ENCODE results near the gene RNASE7.
A peak's percentile ranks its signal among the peaks of the same experiment; 100 is the strongest.

Gene RNASE7

GRCh38 chr14:21078726-21079125 lies 36.6 kb downstream of the RNASE7 start:
- TF ChIP-seq CTCF (IDR thresholded peaks at IDR 0.05; ENCODE audit: control insufficient read depth, extremely low read depth, insufficient read depth), result no peak
- DNase-seq (ENCODE audit: low read depth), result no peak
- H3K4me3 ChIP-seq (ENCODE audit: low read depth, low read length), result no peak overlapping the region

- no peak for TF ChIP-seq CTCF (IDR thresholded peaks at IDR 0.05; ENCODE audit: control insufficient read depth, extremely low read depth, insufficient read depth)
- no peak for DNase-seq (ENCODE audit: low read depth)
- no peak overlapping the region for H3K4me3 ChIP-seq (ENCODE audit: low read depth, low read length)
These were observed 39.5 kb downstream of the RNASE7 start for GRCh38 chr14:21081521-21082142.

- TF ChIP-seq CTCF (IDR thresholded peaks at IDR 0.05; ENCODE audit: control insufficient read depth, extremely low read depth, insufficient read depth), result no peak
- DNase-seq (ENCODE audit: low read depth), result no peak
These were observed 41.6 kb downstream of the RNASE7 start for GRCh38 chr14:21083565-21084325.

GRCh38 chr14:21084396-21084795 lies 42.2 kb downstream of the RNASE7 start:
- DNase-seq (ENCODE audit: low read depth), result no peak
- no peak for TF ChIP-seq CTCF (IDR thresholded peaks at IDR 0.05; ENCODE audit: control insufficient read depth, extremely low read depth, insufficient read depth)
- no peak overlapping the region for H3K4me3 ChIP-seq (ENCODE audit: low read depth, low read length)

More at GRCh38 chr14:21083565-21084325, 41.6 kb downstream of the RNASE7 start:
- no peak overlapping the region for H3K4me3 ChIP-seq (ENCODE audit: low read depth, low read length)

- no peak for TF ChIP-seq CTCF (IDR thresholded peaks at IDR 0.05; ENCODE audit: control insufficient read depth, extremely low read depth, insufficient read depth)
- no peak overlapping the region for H3K4me3 ChIP-seq (ENCODE audit: low read depth, low read length)
- peak; percentile 69 for DNase-seq (ENCODE audit: low read depth)
These were observed 43.1 kb downstream of the RNASE7 start for GRCh38 chr14:21084998-21085853.

GRCh38 chr14:21086908-21087293 lies 44.7 kb downstream of the RNASE7 start:
- H3K4me3 ChIP-seq (ENCODE audit: low read depth, low read length), result no peak overlapping the region
- DNase-seq (ENCODE audit: low read depth), result no peak
- TF ChIP-seq CTCF (IDR thresholded peaks at IDR 0.05; ENCODE audit: control insufficient read depth, extremely low read depth, insufficient read depth), result no peak

Measured in LNCaP clone FGC (cell line).